Measurements from ENCODE around the gene CCDC137.

GRCh38 chr17:81684442-81684911, 17.9 kb downstream of the CCDC137 start:
- TF ChIP-seq CTCF (IDR thresholded peaks at IDR 0.05; ENCODE audit: poor library complexity, severe bottlenecking) = no peak
- no peak for TF ChIP-seq REST (IDR thresholded peaks at IDR 0.05; ENCODE audit: borderline replicate concordance)
- TF ChIP-seq POLR2AphosphoS5 (IDR thresholded peaks at IDR 0.05) = no peak
